ENCODE data around the gene HMCN2.
A peak's percentile ranks its signal among the peaks of the same experiment; 100 is the strongest.

The HMCN2 gene

GRCh38 chr9:130243015-130243881, 22.3 kb upstream of the HMCN2 start:
- Histone ChIP-seq H3K36me3 (replicated peaks; ENCODE audit: low read depth, low read length) (no peaks in the 10 kb centered on the region), H3K27me3 (ENCODE audit: low read depth, low read length) (no peaks in the 10 kb centered on the region), H2AFZ (ENCODE audit: low read depth, low read length) (peak overlapping the region; percentile 90), H3K4me2 (ENCODE audit: low read length) (peak overlapping the region; percentile 98), H3K27ac (ENCODE audit: low read length) (peak overlapping the region; percentile 41), H3K9ac (ENCODE audit: low read length) (peak overlapping the region; percentile 57), H3K4me1 (ENCODE audit: low read length) (peaks cover 51% of the 10 kb centered on the region), H3K9me3 (ENCODE audit: insufficient read depth, low read length) (no peaks in the 10 kb centered on the region), H3K4me3 (ENCODE audit: low read length) (peak overlapping the region; percentile 75), H4K20me1 (ENCODE audit: insufficient read depth, low read length) (no peaks in the 10 kb centered on the region), H3K79me2 (ENCODE audit: low read length) (no peaks in the 10 kb centered on the region)
- no peak for TF ChIP-seq EZH2phosphoT487 (IDR thresholded peaks at IDR 0.05; ENCODE audit: low read depth)
- peak; percentile 83 for TF ChIP-seq CTCF (IDR thresholded peaks at IDR 0.05; ENCODE audit: low read depth, low read length)

DNA sequence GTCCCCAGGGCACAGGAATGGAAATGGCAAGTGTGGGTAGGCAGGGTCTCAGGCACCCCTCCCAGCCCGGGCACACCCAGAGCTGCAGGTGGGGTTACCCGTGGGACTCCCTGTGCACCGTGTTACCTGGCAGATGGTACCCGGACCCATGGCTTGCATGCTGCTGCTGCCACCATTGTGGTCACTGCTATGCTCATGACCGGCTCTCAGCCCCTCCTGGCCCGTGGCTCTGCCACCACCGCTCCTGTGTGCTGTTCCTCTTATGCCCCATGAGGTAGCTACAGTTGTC, 21.7 kb upstream of the HMCN2 start:
- no peaks in the 10 kb centered on the region for H4K20me1 ChIP-seq (ENCODE audit: insufficient read depth, low read length)
- H2AFZ ChIP-seq (ENCODE audit: low read depth, low read length) = 0 out of 2 replicates have a peak overlapping the region, but pooled peaks have one; percentile 90
- H3K4me3 ChIP-seq (ENCODE audit: low read length) = no peak overlapping the region
- H3K4me1 ChIP-seq (ENCODE audit: low read length) = peaks cover 46% of the 10 kb centered on the region
- H3K9ac ChIP-seq (ENCODE audit: low read length) = no peak overlapping the region
- TF ChIP-seq EZH2phosphoT487 (IDR thresholded peaks at IDR 0.05; ENCODE audit: low read depth) = no peak
- no peak for TF ChIP-seq CTCF (IDR thresholded peaks at IDR 0.05; ENCODE audit: low read depth, low read length)
- H3K27ac ChIP-seq (ENCODE audit: low read length) = no peak overlapping the region
- H3K4me2 ChIP-seq (ENCODE audit: low read length) = peak overlapping the region; percentile 98; the same call in 1 of the 2 replicates
- H3K27me3 ChIP-seq (ENCODE audit: low read depth, low read length) = no peaks in the 10 kb centered on the region
- H3K79me2 ChIP-seq (ENCODE audit: low read length) = no peaks in the 10 kb centered on the region
- H3K9me3 ChIP-seq (ENCODE audit: insufficient read depth, low read length) = no peaks in the 10 kb centered on the region
- H3K36me3 ChIP-seq (replicated peaks; ENCODE audit: low read depth, low read length) = no peaks in the 10 kb centered on the region

GRCh38 chr9:130244548-130245165, 20.9 kb upstream of the HMCN2 start:
- Histone ChIP-seq H3K4me2 (ENCODE audit: low read length) (no peak overlapping the region), H4K20me1 (ENCODE audit: insufficient read depth, low read length) (no peaks in the 10 kb centered on the region), H3K36me3 (replicated peaks; ENCODE audit: low read depth, low read length) (no peaks in the 10 kb centered on the region), H3K4me3 (ENCODE audit: low read length) (no peak overlapping the region), H3K9me3 (ENCODE audit: insufficient read depth, low read length) (no peaks in the 10 kb centered on the region), H3K4me1 (ENCODE audit: low read length) (peaks cover 37% of the 10 kb centered on the region), H3K79me2 (ENCODE audit: low read length) (no peaks in the 10 kb centered on the region), H3K27ac (ENCODE audit: low read length) (no peak overlapping the region), H2AFZ (ENCODE audit: low read depth, low read length) (no peak overlapping the region), H3K9ac (ENCODE audit: low read length) (no peak overlapping the region), H3K27me3 (ENCODE audit: low read depth, low read length) (0 out of 2 replicates have a peak, but pooled peaks cover 2% of the 10 kb centered on the region)
- no peak for TF ChIP-seq CTCF (IDR thresholded peaks at IDR 0.05; ENCODE audit: low read depth, low read length)
- no peak for TF ChIP-seq EZH2phosphoT487 (IDR thresholded peaks at IDR 0.05; ENCODE audit: low read depth)

DNA sequence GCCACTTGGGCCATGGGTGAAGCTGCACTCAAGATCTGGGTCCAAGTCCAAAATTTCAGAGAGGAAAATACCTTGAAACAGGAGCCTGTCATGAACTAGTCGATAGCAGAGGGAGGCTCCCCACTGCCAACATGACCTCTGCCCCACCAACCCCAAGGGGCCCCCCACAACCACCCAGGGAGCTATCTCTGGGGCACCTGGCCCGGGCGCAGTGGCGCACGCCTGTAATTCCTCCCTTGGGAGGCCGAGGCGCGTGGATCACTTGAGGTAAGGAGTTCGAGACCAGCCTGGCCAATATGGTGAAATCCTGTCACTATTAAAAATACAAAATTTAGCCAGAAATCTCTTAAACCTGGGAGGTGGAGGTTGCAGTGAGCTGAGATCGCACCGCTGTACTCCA, 20.1 kb upstream of the HMCN2 start:
- Histone ChIP-seq H3K9me3 (ENCODE audit: insufficient read depth, low read length) (no peaks in the 10 kb centered on the region), H3K36me3 (replicated peaks; ENCODE audit: low read depth, low read length) (no peaks in the 10 kb centered on the region), H3K79me2 (ENCODE audit: low read length) (no peaks in the 10 kb centered on the region), H3K9ac (ENCODE audit: low read length) (no peak overlapping the region), H3K4me1 (ENCODE audit: low read length) (peaks cover 29% of the 10 kb centered on the region), H3K4me2 (ENCODE audit: low read length) (no peak overlapping the region), H3K4me3 (ENCODE audit: low read length) (no peak overlapping the region), H4K20me1 (ENCODE audit: insufficient read depth, low read length) (no peaks in the 10 kb centered on the region), H3K27me3 (ENCODE audit: low read depth, low read length) (peaks cover 2% of the 10 kb centered on the region; the same call in 1 of the 2 replicates), H3K27ac (ENCODE audit: low read length) (no peak overlapping the region), H2AFZ (ENCODE audit: low read depth, low read length) (no peak overlapping the region)
- TF ChIP-seq CTCF (IDR thresholded peaks at IDR 0.05; ENCODE audit: low read depth, low read length) (no peak), EZH2phosphoT487 (IDR thresholded peaks at IDR 0.05; ENCODE audit: low read depth) (no peak)

Measured in OCI-LY3 (cell line).